SH-SY5Y (cell line): ENCODE data around the gene KCNE1.

Experiments
- GATA2 ChIP-seq: IDR thresholded peaks from 2 replicates; pipeline ENCODE4 v1.6.1; 2011; ENCODE audit warnings: mild to moderate bottlenecking, low read depth, low read length
- GATA3 ChIP-seq: IDR thresholded peaks from 2 replicates; pipeline ENCODE4 v1.6.1; 2011; ENCODE audit warnings: low read depth, mild to moderate bottlenecking, low read length, moderate library complexity

GRCh38 chr21:34510148-34511142 is 1.6 kb downstream of the KCNE1 start:
- no peak for TF ChIP-seq GATA2
- no peak for TF ChIP-seq GATA3
